HepG2 (cell line): ENCODE data around the gene TEAD4. TPM values are rescaled to one million over a fixed set of nuclear protein-coding genes. Genes with fewer than 3 reads are reported as not detected.

ENCODE experiments used
- ATAC-seq: fragments of 200-7000 bp; cut with Tn5 transposase; 3 replicates; pipeline ENCODE4 v1.9.1; 2020; ENCODE audit warnings: mild to moderate bottlenecking, moderate library complexity
- BruUV-seq: library from RNA; stranded (reverse); fragments of 400-500 nt; replicated peaks from 2 replicates; lab custom pipeline; 2021; lab: Mats Ljungman, UMichigan
- CTCF ChIA-PET: fragments of 300-600 bp; formaldehyde crosslinking; extraction: SDS; loops from one replicate; lab custom pipeline; 2021; ENCODE audit warnings: low total read pairs, inconsistent platforms, low intra/inter-chr PET ratio; lab: Yijun Ruan, JAX
- POLR2A ChIA-PET: fragments of 350-600 bp; sonication (Branson Sonifier 250); formaldehyde crosslinking; loops from one replicate; lab custom pipeline; 2020; ENCODE audit warnings: antibody characterized with exemption, inconsistent platforms; lab: Yijun Ruan, JAX
- DNase-seq: peaks from one replicate; pipeline ENCODE4 v3.0.0-alpha.2; 2015; ENCODE audit warnings: low spot score
- FAIRE-seq: peaks from 3 replicates; lab custom pipeline; 2011; peaks lifted over from hg19 to GRCh38; lab: Jason Lieb, UNC
- H2AFZ ChIP-seq: one replicate; pipeline ENCODE4 v1.6.1; 2011; ENCODE audit warnings: low read length, inconsistent platforms
- H3K27ac ChIP-seq: fragments of 300-600 bp; 3 replicates; pipeline ENCODE4 v1.8.0; 2011; ENCODE audit warnings: mixed run types, mild to moderate bottlenecking, mixed read lengths, low read length, inconsistent platforms; ENCODE audit not compliant: insufficient read depth; ENCODE audit errors: extremely low read length
- H3K27me3 ChIP-seq, 2 experiments: fragments of 200-600 bp in 1 of 2; 2 replicates in 1 of 2; 3 replicates in 1 of 2; pipeline versions ENCODE4 v1.6.0 to v1.8.0; 2011; ENCODE audit warnings: low read length in 2 of 2, mild to moderate bottlenecking in 2 of 2, moderate library complexity in 2 of 2, inconsistent platforms in 1 of 2; ENCODE audit not compliant: insufficient read depth in 2 of 2, control insufficient read depth in 1 of 2
- H3K36me3 ChIP-seq, 2 experiments: fragments of 200-600 bp in 1 of 2; replicated peaks in 1 of 2; 2 replicates in 1 of 2; 3 replicates in 1 of 2; pipeline versions ENCODE4 v1.5.1 to v1.8.0; 2011; ENCODE audit warnings: low read length in 2 of 2, inconsistent platforms in 1 of 2; ENCODE audit not compliant: insufficient read depth in 2 of 2, control insufficient read depth in 1 of 2
- H3K4me1 ChIP-seq: 2 replicates; pipeline ENCODE4 v1.5.1; 2012; ENCODE audit warnings: low read length, inconsistent platforms; ENCODE audit not compliant: insufficient read depth
- H3K4me2 ChIP-seq: 2 replicates; pipeline ENCODE4 v1.6.0; 2011; ENCODE audit warnings: low read depth, low read length, inconsistent platforms
- H3K4me3 ChIP-seq, 3 experiments: fragments of 200-600 bp in 1 of 3; sonication (generic), shearing (Covaris generic) in 1 of 3; replicated peaks in 1 of 3; 2 replicates each; pipeline ENCODE4 v1.5.1; 2011 to 2016; ENCODE audit warnings: low read length in 3 of 3, inconsistent platforms in 2 of 3, low read depth in 2 of 3, mild to moderate bottlenecking in 2 of 3, control low read depth in 1 of 3, mixed read lengths in 1 of 3; ENCODE audit not compliant: insufficient read depth in 1 of 3
- H3K79me2 ChIP-seq: one replicate; pipeline ENCODE4 v1.6.1; 2011; ENCODE audit warnings: low read length, inconsistent platforms; ENCODE audit not compliant: insufficient read depth
- H3K9ac ChIP-seq: 2 replicates; pipeline ENCODE4 v1.6.0; 2011; ENCODE audit warnings: mild to moderate bottlenecking, low read depth, low read length, inconsistent platforms; ENCODE audit not compliant: insufficient read depth
- H3K9me3 ChIP-seq: 2 replicates; pipeline ENCODE4 v1.5.1; 2012; ENCODE audit warnings: mild to moderate bottlenecking, low read length
- H4K20me1 ChIP-seq: 2 replicates; pipeline ENCODE4 v1.6.0; 2011; ENCODE audit warnings: inconsistent platforms, mild to moderate bottlenecking, low read length, moderate library complexity; ENCODE audit not compliant: insufficient read depth
- AGO2 ChIP-seq: fragments of 200-400 bp; formaldehyde crosslinking; optimal IDR thresholded peaks from 2 replicates; pipeline ENCODE3; 2017; ENCODE audit warnings: mild to moderate bottlenecking, low read depth, low read length, moderate library complexity
- KLF15 ChIP-seq: sonication (generic); formaldehyde crosslinking; IDR thresholded peaks from 2 replicates; pipeline ENCODE4 v1.8.1; 2023; ENCODE audit warnings: borderline replicate concordance, mild to moderate bottlenecking, inconsistent platforms, missing genetic modification reagents, mixed read lengths
- MZF1 ChIP-seq: sonication (generic); formaldehyde crosslinking; IDR thresholded peaks from 2 replicates; pipeline ENCODE4 v1.8.1; 2023; ENCODE audit warnings: mild to moderate bottlenecking, missing genetic modification reagents, borderline replicate concordance
- NFKBIZ ChIP-seq: IDR thresholded peaks from 2 replicates; pipeline ENCODE4 v1.6.1; 2018; ENCODE audit warnings: missing genetic modification reagents, missing compliant biosample characterization
- POLR2A ChIP-seq, 2 experiments: IDR thresholded peaks; 2 replicates each; pipeline ENCODE4 v1.6.1; 2011; ENCODE audit warnings: low read depth in 2 of 2, low read length in 2 of 2, mild to moderate bottlenecking in 1 of 2, moderate library complexity in 1 of 2; ENCODE audit not compliant: insufficient read depth in 1 of 2
- RBM22 ChIP-seq: fragments of 200-400 bp; formaldehyde crosslinking; optimal IDR thresholded peaks from 2 replicates; pipeline ENCODE3; 2017; ENCODE audit warnings: mild to moderate bottlenecking, low read length, moderate library complexity
- SYNCRIP ChIP-seq: fragments of 200-400 bp; formaldehyde crosslinking; IDR thresholded peaks from 2 replicates; pipeline ENCODE4 v1.6.1; 2018; ENCODE audit warnings: mild to moderate bottlenecking, low read depth, low read length; ENCODE audit not compliant: insufficient read depth
- ZNF33A ChIP-seq: sonication (generic); formaldehyde crosslinking; IDR thresholded peaks from 2 replicates; pipeline ENCODE4 v1.5.1; 2020; ENCODE audit warnings: missing genetic modification reagents, mild to moderate bottlenecking, moderate library complexity, borderline replicate concordance
- ZNF567 ChIP-seq: sonication (generic); formaldehyde crosslinking; IDR thresholded peaks from 2 replicates; pipeline ENCODE4 v1.8.1; 2023; ENCODE audit warnings: mild to moderate bottlenecking, missing genetic modification reagents, borderline replicate concordance
- WGBS: methylation state at CpG from one replicate; pipeline ENCODE4 v1.1.6; 2017; ENCODE audit warnings: low lambda C conversion rate; 5-methylcytosine and 5-hydroxymethylcytosine counted together
- in situ Hi-C: cut with HindIII; loops from 2 replicates; pipeline ENCODE4 v1.10.0; 2017; ENCODE audit warnings: low pct_unique_long_range_greater_than_20kb; ENCODE audit not compliant: extremely low pct_ligation_motif_present
- intact Hi-C: fragments of 100-400 bp; cut with micrococcal nuclease; formaldehyde crosslinking; loops from one replicate; pipeline ENCODE4 v1.10.0; 2022; ENCODE audit not compliant: unreplicated experiment
- polyA plus RNA-seq, 8 experiments: library from polyadenylated mRNA; depleted of rRNA in 3 of 8; stranded (reverse) in 7 of 8; unstranded in 1 of 8; fragments of >200 nt; fragmentation: Illumina TruSeq in 4 of 8; extraction: Trizol in 4 of 8; gene quantifications; 2 replicates each; pipeline versions ENCODE4 v1.2.1 to v1.2.3, GENCODE V29; 2011 to 2016; ENCODE audit warnings: low read depth in 4 of 8, missing spikeins in 1 of 8, mixed read lengths in 1 of 8; ENCODE audit not compliant: insufficient read depth in 1 of 8
- total RNA-seq, 5 experiments: library from RNA; depleted of rRNA; stranded (reverse); fragments of >200 nt; fragmentation: Illumina TruSeq; extraction: Trizol; gene quantifications; 2 replicates each; pipeline ENCODE4 v1.2.3, GENCODE V29; 2016; ENCODE audit warnings: low read depth in 1 of 5

Gene TEAD4
- total and polyA plus RNA-seq, 2 of the 13 experiments (the other 11 are each of a cell fraction or from before 2014, with no cell fraction given) = 45.0 to 69.4 TPM

DNA sequence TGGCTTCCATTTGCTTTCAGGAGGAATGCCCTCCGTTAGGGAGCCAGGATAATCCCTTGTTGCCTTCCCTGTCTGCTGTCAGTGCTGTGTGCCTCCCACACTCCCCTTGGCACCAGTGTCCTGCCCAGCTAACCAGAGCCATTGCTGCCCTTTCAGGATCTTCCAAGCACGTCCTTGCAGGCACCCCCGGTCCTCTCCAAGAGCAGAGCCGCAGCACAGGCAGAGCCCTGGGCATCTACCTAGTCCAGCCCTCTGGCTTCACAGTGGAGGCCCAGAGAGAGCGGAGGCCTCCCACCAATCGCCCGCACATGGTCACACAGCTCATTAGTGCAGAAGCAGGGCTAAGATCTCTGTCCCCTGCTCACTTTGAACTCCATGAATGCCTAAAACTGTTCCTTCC lies 79.0 kb downstream of the TEAD4 start:
- in situ Hi-C loops = loop anchor here (10.0 kb wide), 1 partner anchor 153 kb away; no protein-coding TSS in a partner anchor
- intact Hi-C loops = no loop called here

GRCh38 chr12:3038926-3039510 lies 79.8 kb downstream of the TEAD4 start:
- in situ Hi-C loops = loop anchor here (10.0 kb wide), 1 partner anchor 154 kb away; no protein-coding TSS in a partner anchor
- H3K4me2 ChIP-seq = no peak overlapping the region
- intact Hi-C loops = no loop called here
- H3K79me2 ChIP-seq = no peaks in the 10 kb centered on the region
- no peak overlapping the region for H3K4me3 ChIP-seq
- no peak overlapping the region for H3K27ac ChIP-seq
- no peak overlapping the region for H2AFZ ChIP-seq
- ChIA-PET POLR2A (no interaction called here), CTCF (no interaction called here)
- no peaks in the 10 kb centered on the region for H3K27me3 ChIP-seq
- FAIRE-seq (no peak), ATAC-seq (no peak), DNase-seq (no peak)
- TF ChIP-seq RBM22 (peak; percentile 8), KLF15 (CRISPR knock-in tag) (no peak), NFKBIZ (CRISPR knock-in tag) (no peak), POLR2A (IDR thresholded peaks at IDR 0.05; ENCODE audit: insufficient read depth in 1 of 2, low read depth in 2 of 2, low read length in 2 of 2) (0 out of 4 replicates have a peak, but pooled peaks of 1 of the 2 experiments have one; percentile 27), SYNCRIP (no peak), MZF1 (CRISPR knock-in tag) (no peak)
- 97% methylated on average over 11 of the region's 11 CpGs for WGBS
- H3K9ac ChIP-seq = no peak overlapping the region
- H4K20me1 ChIP-seq = peaks cover 8% of the 10 kb centered on the region; the same call in 1 of the 2 replicates
- H3K4me1 ChIP-seq = no peaks in the 10 kb centered on the region
- H3K9me3 ChIP-seq = no peaks in the 10 kb centered on the region
- H3K36me3 ChIP-seq = peaks cover 38 to 59% of the 10 kb centered on the region in 2 experiments
- BruUV-seq = no TSS peak

More for the DNA sequence above, 79.0 kb downstream of the TEAD4 start:
- Histone ChIP-seq H3K9me3 (no peaks in the 10 kb centered on the region), H3K4me2 (no peak overlapping the region), H4K20me1 (peaks cover 8% of the 10 kb centered on the region; the same call in 1 of the 2 replicates), H3K4me3 (no peak overlapping the region), H3K27me3 (no peaks in the 10 kb centered on the region), H3K79me2 (no peaks in the 10 kb centered on the region), H3K36me3 (peaks cover 38 to 63% of the 10 kb centered on the region in 2 experiments), H3K4me1 (no peaks in the 10 kb centered on the region), H3K27ac (no peak overlapping the region), H2AFZ (no peak overlapping the region), H3K9ac (no peak overlapping the region)
- WGBS = 91% methylated on average over 5 of the region's 7 CpGs
- CTCF ChIA-PET = no interaction called here
- POLR2A ChIA-PET = no interaction called here
- BruUV-seq = no TSS peak
- no peak for DNase-seq
- ATAC-seq = no peak
- TF ChIP-seq AGO2 (peak; percentile 39), ZNF33A (CRISPR knock-in tag) (no peak), ZNF567 (CRISPR knock-in tag) (no peak)
- FAIRE-seq = no peak
